ENCODE results near the gene MAST4. TPM values are rescaled to one million over a fixed set of nuclear protein-coding genes. Genes with fewer than 3 reads are reported as not detected.

Gene MAST4
- total and polyA plus RNA-seq, 2 of the 13 experiments (the other 11 are each of a cell fraction or from before 2014, with no cell fraction given): 3.4 to 3.7 TPM

- in situ Hi-C loops (cut with HindIII; ENCODE audit: extremely low pct_ligation_motif_present, low pct_unique_long_range_greater_than_20kb): no loop called here
- TF ChIP-seq ZNF841 (CRISPR knock-in tag; IDR thresholded peaks at IDR 0.05; ENCODE audit: borderline replicate concordance) (no peak), NFYB (CRISPR knock-in tag; IDR thresholded peaks at IDR 0.05) (no peak), HMGXB3 (CRISPR knock-in tag; IDR thresholded peaks at IDR 0.05; ENCODE audit: borderline replicate concordance) (no peak), RFX1 (IDR thresholded peaks at IDR 0.05) (no peak), ZNF576 (CRISPR knock-in tag; IDR thresholded peaks at IDR 0.05) (no peak), CBX2 (IDR thresholded peaks at IDR 0.05; ENCODE audit: low read depth, low read length) (no peak), CBX2 (CRISPR knock-in tag; IDR thresholded peaks at IDR 0.05; ENCODE audit: low read depth) (no peak), ZNF776 (CRISPR knock-in tag; IDR thresholded peaks at IDR 0.05) (no peak), ZNF446 (CRISPR knock-in tag; IDR thresholded peaks at IDR 0.05) (no peak), ZMAT3 (CRISPR knock-in tag; conservative IDR thresholded peaks at IDR 0.05) (no peak)
- Histone ChIP-seq H3K4me1 (ENCODE audit: insufficient read depth, low read length) (peaks cover 10% of the 10 kb centered on the region), H3K27me3 (ENCODE audit: control insufficient read depth in 1 of 2, insufficient read depth in 2 of 2, low read length in 2 of 2) (no peaks in the 10 kb centered on the region), H4K20me1 (ENCODE audit: insufficient read depth, low read length) (no peaks in the 10 kb centered on the region), H3K4me3 (replicated peaks in 1 of 3; ENCODE audit: insufficient read depth in 1 of 3, low read depth in 2 of 3, low read length in 3 of 3) (no peak overlapping the region), H3K4me2 (ENCODE audit: low read depth, low read length) (no peak overlapping the region), H3K27ac (ENCODE audit: extremely low read length, insufficient read depth, low read length) (no peak overlapping the region), H3K9me3 (ENCODE audit: low read length) (no peaks in the 10 kb centered on the region), H3K36me3 (replicated peaks in 1 of 2; ENCODE audit: control insufficient read depth in 1 of 2, insufficient read depth in 2 of 2, low read length in 2 of 2) (no peaks in the 10 kb centered on the region), H2AFZ (ENCODE audit: low read length) (no peak overlapping the region), H3K79me2 (ENCODE audit: insufficient read depth, low read length) (no peaks in the 10 kb centered on the region), H3K9ac (ENCODE audit: insufficient read depth, low read depth, low read length) (no peak overlapping the region)
- CTCF ChIA-PET (ENCODE audit: low intra/inter-chr PET ratio, low total read pairs): no interaction called here
- WGBS (ENCODE audit: low lambda C conversion rate): 7% methylated on average over 1 of the region's 1 CpG
- FAIRE-seq (no peak), ATAC-seq (no peak), DNase-seq (ENCODE audit: low spot score) (no peak)
- no TSS peak for BruUV-seq (replicated peaks)
- intact Hi-C loops (cut with micrococcal nuclease; ENCODE audit: unreplicated experiment): no loop called here
- POLR2A ChIA-PET: no interaction called here
These were observed 245.1 kb downstream of the MAST4 start for GRCh38 chr5:66841264-66841663.

Data from HepG2 (cell line).